GM18526 (cell line): ENCODE results near the gene CAMSAP2.

Experiments
- POLR2A ChIP-seq: IDR thresholded peaks from 3 replicates; pipeline ENCODE4 v1.6.1; 2011; ENCODE audit not compliant: insufficient read length; ENCODE audit errors: extremely low read depth

CAMSAP2 gene

DNA sequence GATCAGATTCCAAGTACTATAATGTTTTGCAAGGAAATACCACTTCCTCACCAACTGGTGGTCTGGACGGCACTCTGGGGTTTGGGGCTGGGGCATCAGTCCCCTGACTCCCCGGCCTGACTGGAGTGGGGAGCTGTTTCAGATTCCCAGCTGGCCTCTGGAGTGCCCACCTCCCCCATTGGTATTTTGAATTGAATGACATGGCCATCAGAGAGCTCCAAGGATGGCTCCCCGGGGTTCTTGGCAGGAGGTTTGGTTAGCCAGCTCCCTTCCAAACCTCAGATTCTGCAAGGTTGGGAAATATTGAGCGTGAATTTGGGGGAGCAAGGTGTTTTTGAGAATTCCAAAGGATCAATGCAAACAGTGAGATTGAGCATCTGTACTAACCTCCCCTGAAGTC is 153.9 kb downstream of the CAMSAP2 start:
- no peak for TF ChIP-seq POLR2A

DNA sequence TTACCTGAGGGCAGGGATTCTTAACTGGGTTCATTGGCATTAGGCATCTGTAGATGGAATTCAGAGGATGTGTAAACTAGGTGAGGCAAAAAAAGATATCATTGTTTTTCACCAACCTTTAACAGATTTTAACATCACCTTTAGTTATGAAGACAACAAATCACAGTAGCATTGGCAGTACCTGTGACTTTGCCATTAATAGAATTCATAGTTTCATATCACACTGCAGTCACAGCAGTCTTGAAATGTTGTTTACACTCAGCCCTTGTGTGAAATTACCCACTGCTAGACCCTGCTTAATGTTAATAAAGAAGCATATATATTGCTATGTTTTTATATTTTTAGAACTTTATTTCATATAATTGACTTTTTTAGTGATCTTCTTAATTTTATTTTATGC is 154.3 kb downstream of the CAMSAP2 start:
- TF ChIP-seq POLR2A, result no peak

DNA sequence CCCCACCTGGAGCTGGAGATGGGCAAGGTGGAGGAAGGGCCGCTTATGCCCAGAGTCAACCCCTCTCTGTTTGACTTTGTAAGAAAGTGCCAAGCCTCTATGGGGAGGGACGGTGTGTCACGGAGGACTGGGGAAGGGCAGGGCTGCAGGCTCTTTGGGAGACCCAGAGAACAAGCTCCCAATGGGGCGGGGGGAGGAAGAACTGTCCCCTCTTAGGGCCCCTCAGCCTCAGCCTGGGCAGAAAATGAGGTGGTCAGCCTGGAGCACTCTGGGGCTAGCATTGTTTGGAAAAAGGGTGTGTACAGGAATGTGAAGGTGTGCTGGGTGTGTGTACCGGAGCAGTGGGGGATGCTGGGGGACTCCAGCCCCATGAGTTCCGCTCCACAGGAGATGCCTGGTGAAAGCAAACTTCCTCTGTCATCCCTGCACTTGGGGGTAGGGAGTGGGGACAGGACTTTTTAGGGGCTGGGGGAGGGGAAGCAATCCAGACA is 154.8 kb downstream of the CAMSAP2 start:
- TF ChIP-seq POLR2A, result no peak

DNA sequence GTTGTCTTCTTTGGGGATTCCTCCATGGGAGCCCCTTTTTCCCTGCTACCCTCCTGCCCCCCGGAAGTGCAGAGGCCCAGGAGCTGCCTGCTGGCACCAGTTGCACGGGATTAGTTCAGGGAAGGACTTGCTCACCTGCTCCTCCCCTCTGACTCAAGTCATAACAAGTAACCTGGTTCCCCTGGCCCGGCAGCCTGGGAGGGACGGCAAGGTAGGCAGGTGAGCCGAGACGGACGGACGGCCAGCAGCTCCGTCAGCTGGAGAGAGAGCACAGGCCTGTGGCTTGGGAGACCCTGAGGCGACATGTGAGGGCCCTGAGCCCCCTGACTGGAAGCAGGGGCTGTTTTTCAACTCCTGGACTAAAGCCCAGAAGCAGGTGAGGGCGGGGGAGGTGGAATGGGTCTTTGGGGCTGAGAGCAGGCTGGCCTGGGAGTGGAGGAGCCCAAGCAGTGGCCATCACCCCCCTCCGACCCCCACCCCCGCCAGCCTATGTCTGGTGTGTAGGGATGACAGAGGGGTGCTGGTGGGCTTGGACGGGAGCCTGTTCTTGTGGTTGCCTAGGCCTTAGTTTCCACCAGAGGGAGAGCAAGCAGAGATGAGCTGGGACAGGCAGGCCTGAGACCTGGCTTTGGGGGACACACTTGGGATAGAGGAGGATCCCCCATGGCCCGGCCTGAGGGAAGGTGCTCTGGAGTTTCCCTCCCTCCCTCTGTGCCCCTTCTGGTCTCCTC is 156.2 kb downstream of the CAMSAP2 start, which contains the start of gene INAVA:
TSS of gene INAVA (plus strand) at position 189 of the 731 bp plus-strand sequence. CDS start 3,501 bp downstream, outside the sequence.
- no peak for TF ChIP-seq POLR2A

DNA sequence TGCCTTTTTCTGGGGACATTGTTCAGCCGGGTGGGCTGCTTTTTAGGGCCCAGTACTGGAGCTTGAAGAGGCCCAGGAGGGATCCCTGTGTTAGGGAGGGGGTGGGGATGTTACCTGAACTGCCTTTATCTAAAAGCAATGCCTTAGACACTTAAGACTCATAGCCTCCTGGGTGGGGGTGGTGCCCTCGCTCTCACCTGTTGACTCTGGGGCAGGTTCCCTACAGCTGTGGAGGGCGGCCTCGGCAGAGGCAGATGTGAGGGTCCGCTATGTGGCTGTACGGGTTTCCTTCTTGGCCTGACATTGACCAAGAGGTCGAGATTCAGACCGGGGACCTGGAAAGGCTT is 156.7 kb downstream of the CAMSAP2 start:
- TF ChIP-seq POLR2A, result no peak

DNA sequence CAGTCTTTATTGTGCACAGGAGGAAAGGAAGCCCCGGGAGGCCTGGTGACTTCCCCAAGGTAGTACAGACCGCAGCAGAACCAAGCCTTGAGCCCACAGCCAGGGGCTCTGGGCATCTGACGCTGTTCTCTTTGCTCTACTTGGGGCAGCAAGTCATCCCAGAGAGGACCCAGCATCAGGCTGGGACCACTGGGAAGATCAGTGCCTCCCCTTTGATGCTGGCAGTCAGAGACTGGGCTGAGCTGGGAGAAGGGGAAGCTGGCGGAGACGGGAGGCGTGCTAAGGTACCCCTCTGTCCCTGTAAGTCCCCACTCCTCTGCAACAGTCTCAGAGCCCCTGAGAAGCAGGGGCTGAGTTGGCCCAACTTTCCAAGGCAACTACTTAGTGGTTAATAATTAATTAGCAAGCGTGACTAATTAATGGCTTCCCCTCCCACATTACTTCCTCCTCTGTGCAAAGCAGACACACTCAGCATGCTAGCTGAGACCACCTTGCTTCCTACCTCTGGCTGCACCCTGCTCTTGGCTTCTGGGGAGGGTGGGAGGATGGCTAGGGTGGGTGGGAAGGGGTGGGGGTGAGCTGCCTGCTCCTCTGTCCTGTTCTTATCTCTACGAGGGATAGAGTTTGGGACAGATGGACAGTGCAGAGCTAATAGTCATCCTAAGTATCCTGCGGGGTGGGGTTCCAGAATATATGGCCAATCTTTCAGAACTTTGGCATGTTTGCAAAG is 157.3 kb downstream of the CAMSAP2 start:
- no peak for TF ChIP-seq POLR2A

DNA sequence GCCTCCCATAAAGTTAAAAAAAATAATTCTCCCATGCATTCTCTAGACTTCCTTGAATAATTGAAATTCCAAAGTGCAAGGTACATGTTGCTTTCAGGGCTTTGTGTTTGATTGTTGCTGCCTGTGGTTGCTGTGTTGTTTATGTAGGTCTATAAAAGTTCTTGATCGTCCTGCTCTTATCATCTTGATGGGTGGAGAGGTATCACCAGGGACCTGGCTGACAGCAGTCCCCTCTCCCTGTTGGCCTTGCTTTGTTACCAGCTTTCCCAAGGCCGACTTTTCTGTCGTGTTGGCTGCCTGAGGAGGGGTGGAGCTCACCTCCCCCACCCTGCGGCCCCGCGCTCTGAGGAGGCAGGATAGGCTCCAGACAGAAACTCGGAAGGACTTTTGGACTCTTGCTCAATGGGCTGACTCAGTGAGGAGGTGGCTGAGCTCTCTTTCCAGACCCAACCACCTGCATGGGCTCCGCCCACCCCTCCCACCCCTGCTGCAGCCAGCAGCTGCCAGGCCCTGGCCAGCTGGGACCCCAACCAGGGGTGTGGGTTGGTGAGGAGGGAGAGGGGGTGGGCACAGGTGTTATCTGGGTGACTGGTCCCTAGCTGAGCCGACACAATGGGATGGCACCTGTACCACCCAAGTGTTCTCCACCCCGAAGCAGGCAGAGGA is 158.0 kb downstream of the CAMSAP2 start:
- TF ChIP-seq POLR2A, result no peak

DNA sequence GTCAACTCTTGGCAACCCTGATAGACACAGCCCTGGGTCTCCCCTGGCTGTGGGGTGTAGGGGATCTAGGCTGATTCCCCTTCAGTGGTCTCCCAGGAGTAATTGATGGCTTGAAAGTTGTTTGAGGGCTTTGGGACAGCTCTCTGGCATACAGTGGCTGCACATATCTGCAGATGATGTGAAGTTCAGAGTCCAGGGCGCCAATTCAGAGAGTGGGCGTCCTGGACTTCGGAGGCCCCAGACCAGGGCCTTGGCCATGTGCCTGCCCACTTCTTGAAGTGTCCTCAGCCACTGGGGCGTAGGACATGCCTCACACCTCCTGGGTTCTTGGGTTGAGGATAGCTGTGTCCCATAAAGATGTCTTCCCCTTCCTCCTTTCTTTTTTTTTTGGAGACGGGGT is 158.6 kb downstream of the CAMSAP2 start:
- no peak for TF ChIP-seq POLR2A

DNA sequence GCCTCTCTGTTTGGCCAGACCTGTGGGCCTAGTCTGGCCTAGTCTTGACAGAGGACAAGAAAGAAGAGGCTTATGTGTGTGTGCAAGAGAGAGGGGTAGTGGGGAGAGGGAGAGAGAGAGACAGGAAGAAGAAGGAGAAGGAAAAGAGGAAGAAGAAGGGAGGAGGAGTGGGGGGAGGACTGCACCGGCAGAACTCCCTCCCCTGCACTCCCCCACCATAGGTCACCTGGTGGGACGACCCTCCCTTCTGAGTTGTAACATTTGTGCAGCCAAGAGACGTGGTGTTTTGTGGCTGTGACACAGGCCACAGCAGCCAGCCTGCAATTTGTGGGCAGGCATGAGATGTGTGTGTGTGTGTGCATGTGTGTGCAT is 160.3 kb downstream of the CAMSAP2 start:
- TF ChIP-seq POLR2A, result no peak

DNA sequence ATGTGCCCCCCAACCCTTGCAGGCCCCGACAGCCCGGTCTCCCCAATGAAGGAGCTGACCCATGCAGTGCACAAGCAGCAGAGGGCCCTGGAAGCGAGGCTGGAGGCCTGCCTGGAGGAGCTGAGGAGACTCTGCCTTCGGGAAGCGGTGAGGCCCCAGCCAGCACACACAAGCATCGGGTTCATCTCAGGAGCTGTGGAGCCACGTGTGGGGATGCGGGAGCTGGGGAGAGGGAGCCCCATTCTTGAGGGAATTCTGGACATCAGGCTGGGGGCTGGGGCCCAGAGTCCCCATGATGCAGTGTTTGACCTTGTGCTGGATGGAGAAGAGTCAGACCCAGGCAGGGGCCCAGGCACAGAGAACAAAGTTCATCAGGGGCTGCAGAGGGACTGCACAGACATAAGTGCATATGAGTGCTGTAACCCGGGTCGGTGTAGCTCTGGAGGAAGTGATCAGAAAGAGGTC is 160.8 kb downstream of the CAMSAP2 start:
- no peak for TF ChIP-seq POLR2A

DNA sequence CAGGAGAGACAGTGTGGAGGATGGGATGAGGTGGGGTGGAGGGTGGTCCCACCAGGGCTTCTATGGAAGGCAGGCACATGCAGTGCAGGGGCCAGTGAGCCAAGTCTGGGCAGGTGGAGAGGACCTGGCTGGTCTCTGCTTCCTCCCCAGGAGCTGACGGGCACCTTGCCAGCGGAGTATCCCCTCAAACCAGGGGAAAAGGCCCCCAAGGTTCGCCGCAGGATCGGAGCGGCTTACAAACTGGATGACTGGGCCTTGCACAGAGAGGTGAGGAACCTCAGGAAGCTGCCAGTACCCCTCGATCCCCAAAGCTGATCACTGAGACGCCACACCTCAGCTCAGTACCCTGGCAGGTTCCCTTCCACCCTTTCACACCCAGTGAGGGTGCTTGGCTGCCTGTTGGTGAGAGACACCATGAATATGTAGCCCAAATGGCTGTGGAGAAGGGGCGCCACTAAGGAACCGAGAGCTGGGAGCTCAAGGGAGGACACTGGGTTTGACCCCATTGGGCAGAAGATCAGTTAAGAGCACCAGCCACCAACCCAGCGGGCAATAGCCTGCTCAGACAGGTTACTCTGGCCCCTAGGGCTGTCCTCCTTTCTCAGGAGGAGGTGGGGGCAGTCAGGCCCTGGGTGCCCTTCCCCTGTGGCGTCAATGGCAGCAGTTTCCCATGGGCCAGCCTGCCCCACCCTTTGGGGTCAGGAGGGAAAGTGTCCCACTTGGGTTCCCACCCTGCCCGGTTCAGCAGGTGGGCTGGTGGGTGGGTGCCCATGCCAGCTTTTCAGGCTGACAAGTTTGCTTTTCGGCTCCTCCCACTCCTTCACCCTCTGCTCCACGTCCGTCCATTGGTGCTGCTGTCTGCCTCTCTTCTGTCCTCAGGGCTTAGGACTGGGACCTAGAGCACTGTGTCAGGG is 161.5 kb downstream of the CAMSAP2 start:
- no peak for TF ChIP-seq POLR2A

DNA sequence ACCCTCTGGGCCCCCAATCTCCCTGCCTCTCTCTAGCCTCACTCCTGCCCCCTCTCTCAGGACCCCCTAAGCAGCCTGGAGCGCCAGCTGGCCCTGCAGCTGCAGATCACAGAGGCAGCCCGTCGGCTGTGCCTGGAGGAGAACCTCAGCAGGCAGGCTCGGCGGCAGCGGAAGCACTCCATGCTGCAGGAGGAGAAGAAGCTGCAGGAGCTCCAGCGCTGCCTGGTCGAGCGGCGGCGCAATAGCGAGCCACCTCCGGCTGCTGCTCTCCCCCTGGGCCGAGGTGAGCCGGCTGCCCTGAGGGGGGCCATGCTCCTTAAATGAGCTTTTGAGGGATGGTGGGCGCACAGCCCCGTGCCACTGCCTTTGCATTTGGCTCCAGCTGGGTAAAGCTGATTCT is 162.2 kb downstream of the CAMSAP2 start:
- TF ChIP-seq POLR2A, result no peak

DNA sequence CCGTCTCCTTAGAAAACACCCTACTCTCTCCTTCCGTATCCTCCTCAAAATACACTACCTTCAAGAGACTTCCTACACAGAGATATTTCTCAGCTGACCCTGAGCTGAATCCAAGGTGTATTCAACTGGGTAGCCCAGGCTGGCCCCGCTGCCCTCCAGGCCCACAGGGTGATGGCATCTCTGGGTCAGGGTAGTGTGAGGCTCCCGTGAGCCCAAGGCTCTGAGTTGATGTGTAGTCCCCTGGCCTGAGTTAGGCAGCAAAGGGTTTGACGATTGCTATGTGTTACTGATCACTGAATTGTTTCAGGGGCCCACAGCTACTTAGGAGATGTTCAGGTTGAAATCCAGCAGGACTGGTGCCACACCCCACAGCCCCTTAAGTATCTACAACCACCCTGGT is 162.7 kb downstream of the CAMSAP2 start:
- TF ChIP-seq POLR2A, result no peak

DNA sequence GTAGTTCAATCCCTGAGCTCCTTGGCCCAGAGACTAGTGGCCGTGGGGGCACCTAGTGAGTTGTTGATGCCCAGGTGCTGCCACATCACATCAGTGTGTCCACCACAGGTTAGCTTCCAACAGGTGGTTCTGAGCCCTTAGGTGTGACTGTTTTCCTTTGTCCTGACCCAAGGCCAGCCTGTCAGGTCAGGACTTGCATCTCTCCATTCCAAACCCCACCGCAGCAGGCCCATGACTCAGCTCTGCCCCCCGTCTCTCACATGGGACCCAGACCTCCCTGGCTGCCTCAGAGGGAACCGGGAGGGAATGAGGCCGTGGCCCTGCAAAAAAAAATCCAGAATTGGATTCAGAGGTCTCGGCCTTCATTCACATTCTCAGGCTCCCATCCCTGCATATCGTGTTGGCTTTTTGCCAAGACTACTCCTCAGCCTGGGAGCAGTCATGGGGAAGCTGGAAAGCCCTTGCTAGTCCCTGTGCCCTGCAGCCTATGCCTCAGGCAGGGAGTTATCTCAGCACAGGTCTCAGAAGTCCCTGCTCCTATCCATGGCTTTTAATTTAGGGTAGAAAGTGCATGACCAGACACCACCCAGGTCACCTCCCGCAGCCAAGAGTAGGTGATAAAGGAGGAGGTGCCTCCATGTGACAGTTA is 163.2 kb downstream of the CAMSAP2 start:
- no peak for TF ChIP-seq POLR2A
